Hepatocyte (in vitro differentiated cells): ENCODE results near the gene HS6ST1. TPM values are rescaled to one million over a fixed set of nuclear protein-coding genes. Genes with fewer than 3 reads are reported as not detected.

Experiments used
- DNase-seq: peaks from one replicate; pipeline ENCODE4 v3.0.0-alpha.2; 2016; ENCODE audit warnings: low spot score
- H2AFZ ChIP-seq: fragments of 200-600 bp; sonication (generic); 2 replicates; pipeline ENCODE4 v1.6.0; 2016; ENCODE audit warnings: antibody characterized with exemption, mild to moderate bottlenecking
- H3K27ac ChIP-seq: fragments of 200-600 bp; sonication (generic); 2 replicates; pipeline ENCODE4 v1.5.1; 2016; ENCODE audit warnings: mild to moderate bottlenecking
- H3K27me3 ChIP-seq: fragments of 200-600 bp; sonication (generic); 2 replicates; pipeline ENCODE4 v1.6.1; 2016
- H3K36me3 ChIP-seq: fragments of 200-600 bp; sonication (generic); replicated peaks from 2 replicates; pipeline ENCODE4 v1.5.1; 2016; ENCODE audit warnings: low read depth; ENCODE audit not compliant: insufficient read depth
- H3K4me1 ChIP-seq: fragments of 200-600 bp; sonication (generic); 2 replicates; pipeline ENCODE4 v1.5.1; 2016; ENCODE audit warnings: mild to moderate bottlenecking, moderate library complexity; ENCODE audit not compliant: insufficient read depth
- H3K4me2 ChIP-seq: fragments of 200-600 bp; sonication (generic); 2 replicates; pipeline ENCODE4 v1.6.0; 2016
- H3K4me3 ChIP-seq: fragments of 200-600 bp; sonication (generic); 2 replicates; pipeline ENCODE4 v1.5.1; 2016; ENCODE audit warnings: mild to moderate bottlenecking
- H3K79me2 ChIP-seq: fragments of 200-600 bp; sonication (generic); 2 replicates; pipeline ENCODE4 v1.6.0; 2017; ENCODE audit warnings: mild to moderate bottlenecking
- H3K9me2 ChIP-seq: fragments of 200-600 bp; sonication (generic); replicated peaks from 2 replicates; pipeline ENCODE4 v1.6.0; 2017; ENCODE audit warnings: mild to moderate bottlenecking; ENCODE audit not compliant: insufficient read depth
- H3K9me3 ChIP-seq: fragments of 200-600 bp; sonication (generic); 2 replicates; pipeline ENCODE4 v1.5.1; 2016; ENCODE audit warnings: low read depth, mild to moderate bottlenecking
- H4K20me1 ChIP-seq: fragments of 200-600 bp; sonication (generic); 2 replicates; pipeline ENCODE4 v1.6.0; 2016; ENCODE audit warnings: mild to moderate bottlenecking; ENCODE audit not compliant: insufficient read depth, poor library complexity, severe bottlenecking
- CTCF ChIP-seq: fragments of 200-600 bp; sonication (generic); IDR thresholded peaks from 2 replicates; pipeline ENCODE4 v1.5.1; 2016; ENCODE audit warnings: antibody characterized with exemption, mild to moderate bottlenecking; ENCODE audit not compliant: poor library complexity
- EZH2 ChIP-seq: fragments of 200-600 bp; sonication (generic); IDR thresholded peaks from 2 replicates; pipeline ENCODE4 v1.6.1; 2016; ENCODE audit warnings: antibody characterized with exemption, mild to moderate bottlenecking, borderline replicate concordance
- EZH2phosphoT487 ChIP-seq: fragments of 200-600 bp; sonication (generic); IDR thresholded peaks from one replicate; pipeline ENCODE4 v1.6.1; 2018; ENCODE audit warnings: antibody characterized with exemption, mild to moderate bottlenecking, low read depth, moderate library complexity; ENCODE audit not compliant: unreplicated experiment, severe bottlenecking
- WGBS: methylation state at CpG from one replicate; pipeline ENCODE4 v1.1.6; 2016; ENCODE audit warnings: low lambda C conversion rate; ENCODE audit errors: missing lambda C conversion rate; 5-methylcytosine and 5-hydroxymethylcytosine counted together
- polyA plus RNA-seq: library from polyadenylated mRNA; unstranded; fragments of >200 nt; fragmentation: Nextera tagmentation; extraction: Ambion mirVana; gene quantifications from 2 replicates; pipeline ENCODE4 v1.2.1, GENCODE V29; 2016
- total RNA-seq: library from RNA; depleted of rRNA; stranded (reverse); fragments of >200 nt; gene quantifications from 2 replicates; pipeline ENCODE4 v1.2.3, GENCODE V29; 2014

The HS6ST1 gene
- total and polyA plus RNA-seq, 2 experiments from 2014 or later = 46.7 to 48.3 TPM

GRCh38 chr2:128285329-128285931 lies 33.2 kb downstream of the HS6ST1 start:
- no peak for TF ChIP-seq EZH2phosphoT487
- no peak for TF ChIP-seq EZH2
- no peak for TF ChIP-seq CTCF
- Histone ChIP-seq H4K20me1 (peaks cover 53% of the 10 kb centered on the region), H3K4me2 (no peak overlapping the region), H3K9me2 (no peaks in the 10 kb centered on the region), H3K9me3 (no peaks in the 10 kb centered on the region), H3K4me3 (no peak overlapping the region), H2AFZ (no peak overlapping the region), H3K36me3 (no peaks in the 10 kb centered on the region), H3K27ac (no peak overlapping the region), H3K27me3 (no peaks in the 10 kb centered on the region), H3K4me1 (peaks cover 23% of the 10 kb centered on the region), H3K79me2 (peaks cover 92% of the 10 kb centered on the region)
- WGBS = 95% methylated on average over 12 of the region's 12 CpGs
- no peak for DNase-seq

- H3K4me2 ChIP-seq = no peak overlapping the region
- H3K36me3 ChIP-seq = no peaks in the 10 kb centered on the region
- WGBS = 89% methylated on average over 10 of the region's 11 CpGs
- H3K4me3 ChIP-seq = no peak overlapping the region
- peaks cover 88% of the 10 kb centered on the region for H3K79me2 ChIP-seq
- no peak overlapping the region for H3K27ac ChIP-seq
- H3K27me3 ChIP-seq = no peaks in the 10 kb centered on the region
- no peaks in the 10 kb centered on the region for H3K9me3 ChIP-seq
- peaks cover 23% of the 10 kb centered on the region for H3K4me1 ChIP-seq
- DNase-seq = no peak
- TF ChIP-seq CTCF (no peak), EZH2phosphoT487 (no peak), EZH2 (no peak)
- peaks cover 53% of the 10 kb centered on the region for H4K20me1 ChIP-seq
- no peak overlapping the region for H2AFZ ChIP-seq
- no peaks in the 10 kb centered on the region for H3K9me2 ChIP-seq
These were observed 33.8 kb downstream of the HS6ST1 start for GRCh38 chr2:128284841-128285240.

GRCh38 chr2:128284037-128284441 lies 34.6 kb downstream of the HS6ST1 start:
- H3K36me3 ChIP-seq = no peaks in the 10 kb centered on the region
- no peaks in the 10 kb centered on the region for H3K9me2 ChIP-seq
- H2AFZ ChIP-seq = no peak overlapping the region
- WGBS = 100% methylated on average over 4 of the region's 7 CpGs
- no peak overlapping the region for H3K27ac ChIP-seq
- H3K79me2 ChIP-seq = peaks cover 84% of the 10 kb centered on the region
- peaks cover 53% of the 10 kb centered on the region for H4K20me1 ChIP-seq
- no peak overlapping the region for H3K4me3 ChIP-seq
- TF ChIP-seq CTCF (no peak), EZH2phosphoT487 (no peak)
- DNase-seq = no peak
- H3K4me2 ChIP-seq = no peak overlapping the region
- no peaks in the 10 kb centered on the region for H3K27me3 ChIP-seq
- no peaks in the 10 kb centered on the region for H3K9me3 ChIP-seq
- H3K4me1 ChIP-seq = peaks cover 23% of the 10 kb centered on the region
